ENCODE data around the gene STN1. TPM values are rescaled to one million over a fixed set of nuclear protein-coding genes. Genes with fewer than 3 reads are reported as not detected.

The STN1 gene
- total and polyA plus RNA-seq, 2 of the 8 experiments (the other 6 are each of a cell fraction or from before 2014, with no cell fraction given) = 10.1 to 12.4 TPM

- no peak for TF ChIP-seq CBX8 (IDR thresholded peaks at IDR 0.05; ENCODE audit: borderline replicate concordance, low read depth, low read length)
- TF ChIP-seq NANOG (IDR thresholded peaks at IDR 0.05; ENCODE audit: insufficient read depth, low read depth, low read length, poor library complexity, severe bottlenecking) = no peak
- no peak for TF ChIP-seq CTBP2 (IDR thresholded peaks at IDR 0.05; ENCODE audit: borderline replicate concordance, insufficient read depth, insufficient read length, low read length)
- TF ChIP-seq SRF (IDR thresholded peaks at IDR 0.05; ENCODE audit: low read depth, low read length) = no peak
- peak in 2 of 3 experiments; percentile 15 to 42; a peak in 2 of 4 replicates for TF ChIP-seq CTCF (IDR thresholded peaks at IDR 0.05; ENCODE audit: control extremely low read depth in 1 of 3, insufficient read depth in 1 of 3, low read depth in 1 of 3, low read length in 3 of 3)
- no peak for TF ChIP-seq CHD1 (IDR thresholded peaks at IDR 0.05; ENCODE audit: low read depth, low read length)
- no peak for TF ChIP-seq TBP (IDR thresholded peaks at IDR 0.05; ENCODE audit: low read depth, low read length)
- TF ChIP-seq POU5F1 (IDR thresholded peaks at IDR 0.05; ENCODE audit: low read depth, low read length) = no peak
- no peak for TF ChIP-seq SP4 (IDR thresholded peaks at IDR 0.05; ENCODE audit: low read length)
- peak; percentile 77 for TF ChIP-seq KDM4A (IDR thresholded peaks at IDR 0.05; ENCODE audit: low read depth, low read length, severe bottlenecking)
Observed at GRCh38 chr10:103854686-103855391, 63.1 kb downstream of the STN1 start (continued).

Data from H1 (cell line).